ENCODE results near the gene SEPTIN2. TPM values are rescaled to one million over a fixed set of nuclear protein-coding genes. Genes with fewer than 3 reads are reported as not detected.
"Not testable (repeated sequence)": the region's sequence is repeated elsewhere in the genome, so short reads cannot be mapped to it uniquely, and the experiment has no call there.

SEPTIN2 gene
- total RNA-seq, 4 donors from 2014 or later: 311 to 585 (median 373) TPM

- no peak for DNase-seq (ENCODE audit: low spot score in 2 of 2)
- Histone ChIP-seq H3K4me1 (peaks cover 0 to 24% (median 0%) of the 10 kb centered on the region in 4 donors), H3K36me3 (peaks cover 0 to 3% (median 0%) of the 10 kb centered on the region in 3 donors), H3K9me3 (no peaks in the 10 kb centered on the region), H3K4me3 (no peak overlapping the region), H3K27me3 (no peaks in the 10 kb centered on the region), H3K27ac (peak overlapping the region in 2 of 4 donors; percentile 67 to 76)
- WGBS, 2 donors: 54 to 62% methylated on average over 3 of the region's 3 CpGs
- TF ChIP-seq EP300 (IDR thresholded peaks at IDR 0.05) (no peak), CTCF (IDR thresholded peaks at IDR 0.05) (no peak), POLR2A (IDR thresholded peaks at IDR 0.05) (no peak)
These were observed 77.9 kb downstream of the SEPTIN2 start for GRCh38 chr2:241393524-241394196.

DNA sequence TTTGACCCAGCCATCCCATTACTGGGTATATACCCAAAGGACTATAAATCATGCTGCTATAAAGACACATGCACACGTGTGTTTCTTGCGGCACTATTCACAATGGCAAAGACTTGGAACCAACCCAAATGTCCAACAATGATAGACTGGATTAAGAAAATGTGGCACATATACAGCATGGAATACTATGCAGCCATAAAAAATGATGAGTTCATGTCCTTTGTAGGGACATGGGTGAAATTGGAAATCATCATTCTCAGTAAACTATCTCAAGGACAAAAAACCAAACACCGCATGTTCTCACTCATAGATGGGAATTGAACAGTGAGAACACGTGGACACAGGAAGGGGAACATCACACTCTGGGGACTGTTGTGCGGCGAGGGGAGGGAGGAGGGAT, 81.1 kb downstream of the SEPTIN2 start:
- not testable (repeated sequence) for H3K36me3 ChIP-seq; H3K4me3 ChIP-seq; DNase-seq (ENCODE audit: low spot score in 2 of 2); H3K9me3 ChIP-seq; H3K27me3 ChIP-seq; H3K27ac ChIP-seq
- WGBS, 2 donors: 92 to 95% methylated on average over 6 of the region's 6 CpGs
- peaks cover 0 to 22% (median 0%) of the 10 kb centered on the region in 4 donors for H3K4me1 ChIP-seq

- no peak for DNase-seq (ENCODE audit: low spot score in 2 of 2)
- Histone ChIP-seq H3K4me3 (no peak overlapping the region), H3K27me3 (no peaks in the 10 kb centered on the region), H3K9me3 (no peaks in the 10 kb centered on the region), H3K4me1 (no peaks in the 10 kb centered on the region), H3K36me3 (peaks cover 0 to 10% (median 0%) of the 10 kb centered on the region in 3 donors), H3K27ac (no peak overlapping the region)
- WGBS, 2 donors: 82% methylated on average over 10 of the region's 10 CpGs
- TF ChIP-seq EP300 (IDR thresholded peaks at IDR 0.05) (no peak), POLR2A (IDR thresholded peaks at IDR 0.05) (no peak), CTCF (IDR thresholded peaks at IDR 0.05) (no peak)
These were observed 84.5 kb downstream of the SEPTIN2 start for GRCh38 chr2:241399941-241400922.

Other genes starting within 250 kb of the SEPTIN2 start
- gene MTERF4, start 213.6 kb upstream of the SEPTIN2 start, total RNA-seq: 10 to 100 TPM; 28.9 to 60.5 (median 38.9) TPM
- gene PASK, start 166.5 kb upstream of the SEPTIN2 start, total RNA-seq: 1 to 10 TPM; 4.1 to 8.1 (median 5.9) TPM
- gene PPP1R7, start 165.5 kb upstream of the SEPTIN2 start, total RNA-seq: 10 to 100 TPM; 29.5 to 53.8 (median 38.1) TPM
- 1 to 10 TPM in 1 of 4 donors, under 1 TPM in 3; 0.42 to 1.2 (median 0.51) TPM for gene ANO7, start 127.2 kb upstream of the SEPTIN2 start, total RNA-seq
- gene HDLBP, start 253 bp upstream of the SEPTIN2 start, total RNA-seq: 100 to 1,000 TPM; 324 to 412 (median 363) TPM
- 100 to 1,000 TPM in 2 of 4 donors, 10 to 100 TPM in 2; 42.7 to 229 (median 93.2) TPM for gene FARP2, start 40.4 kb downstream of the SEPTIN2 start, total RNA-seq
- 100 to 1,000 TPM; 234 to 301 (median 275) TPM for gene STK25, start 192.7 kb downstream of the SEPTIN2 start, total RNA-seq
- 10 to 100 TPM; 49.6 to 81.6 (median 71.4) TPM for gene BOK, start 242.8 kb downstream of the SEPTIN2 start, total RNA-seq